A673 (cell line): ENCODE results near the gene SLC22A23. TPM values are rescaled to one million over a fixed set of nuclear protein-coding genes. Genes with fewer than 3 reads are reported as not detected.

Source experiments
- BruUV-seq: library from RNA; stranded (reverse); fragments of 400-500 nt; replicated peaks from 2 replicates; lab custom pipeline; 2021; lab: Mats Ljungman, UMichigan
- CTCF ChIA-PET: fragments of 300-600 bp; sonication (Branson Sonifier 250); formaldehyde crosslinking; loops from one replicate; lab custom pipeline; 2022; ENCODE audit warnings: antibody characterized with exemption; lab: Charles Lee
- POLR2A ChIA-PET: fragments of 300-600 bp; sonication (Branson Sonifier 250); formaldehyde crosslinking; loops from one replicate; lab custom pipeline; 2022; ENCODE audit warnings: antibody characterized with exemption; ENCODE audit not compliant: low non-redundant PET; lab: Charles Lee
- DNase-seq: peaks from one replicate; pipeline ENCODE4 v3.0.0-alpha.2; 2015; ENCODE audit warnings: low spot score
- H3K27ac ChIP-seq: fragments of 200-600 bp; sonication (generic); 2 replicates; pipeline ENCODE4 v1.5.1; 2016; ENCODE audit warnings: mixed run types, low read depth, mild to moderate bottlenecking, mixed read lengths, antibody characterized with exemption, low read length; ENCODE audit not compliant: poor library complexity, severe bottlenecking
- H3K27me3 ChIP-seq: fragments of 200-600 bp; sonication (generic); replicated peaks from 2 replicates; pipeline ENCODE4 v1.6.1; 2017; ENCODE audit warnings: mixed run types, low read depth, mild to moderate bottlenecking, mixed read lengths, antibody characterized with exemption, low read length; ENCODE audit not compliant: insufficient read depth, poor library complexity
- H3K36me3 ChIP-seq: fragments of 200-600 bp; sonication (generic); 2 replicates; pipeline ENCODE4 v1.6.1; 2016; ENCODE audit warnings: mixed run types, mild to moderate bottlenecking, mixed read lengths, antibody characterized with exemption, low read length; ENCODE audit not compliant: insufficient read depth, poor library complexity, severe bottlenecking
- H3K4me1 ChIP-seq: fragments of 200-600 bp; sonication (generic); 2 replicates; pipeline ENCODE4 v1.6.1; 2017; ENCODE audit warnings: mixed run types, mild to moderate bottlenecking, mixed read lengths, antibody characterized with exemption, low read length; ENCODE audit not compliant: insufficient read depth, poor library complexity, severe bottlenecking
- H3K4me3 ChIP-seq: fragments of 200-600 bp; sonication (generic); 2 replicates; pipeline ENCODE4 v1.5.1; 2016; ENCODE audit warnings: low read depth, mixed run types, mild to moderate bottlenecking, mixed read lengths, low read length; ENCODE audit not compliant: poor library complexity, severe bottlenecking
- H3K9me3 ChIP-seq: fragments of 200-600 bp; sonication (generic); 2 replicates; pipeline ENCODE4 v1.6.1; 2016; ENCODE audit warnings: mixed run types, low read depth, mild to moderate bottlenecking, mixed read lengths, antibody characterized with exemption, low read length; ENCODE audit not compliant: poor library complexity, severe bottlenecking
- CTCF ChIP-seq: fragments of 300-800, 200-600 bp; sonication (generic); conservative IDR thresholded peaks from 2 replicates; pipeline ENCODE4 v1.5.1; 2017; ENCODE audit warnings: low read depth, mild to moderate bottlenecking, antibody characterized with exemption, low read length, moderate library complexity, mixed read lengths
- EZH2 ChIP-seq: fragments of 200-600 bp; sonication (generic); IDR thresholded peaks from 2 replicates; pipeline ENCODE4 v1.6.1; 2017; ENCODE audit warnings: borderline replicate concordance, low read depth, mild to moderate bottlenecking, mixed read lengths, antibody characterized with exemption, low read length; ENCODE audit not compliant: poor library complexity, severe bottlenecking
- intact Hi-C: fragments of 100-400 bp; cut with micrococcal nuclease; formaldehyde crosslinking; loops from one replicate; pipeline ENCODE4 v1.10.0; 2022; ENCODE audit not compliant: unreplicated experiment
- total RNA-seq: library from RNA; stranded (reverse); gene quantifications from 2 replicates; pipeline ENCODE4 v1.2.3, GENCODE V29; 2021

The SLC22A23 gene
- total RNA-seq, 1 experiment from 2014 or later, result 6.2 TPM

- no peak overlapping the region for H3K27ac ChIP-seq
- POLR2A ChIA-PET, result no interaction called here
- intact Hi-C loops, result no loop called here
Observed at GRCh38 chr6:3494391-3495100, 37.7 kb upstream of the SLC22A23 start.

GRCh38 chr6:3490625-3490980 is 33.8 kb upstream of the SLC22A23 start:
- BruUV-seq, result no TSS peak
- no peaks in the 10 kb centered on the region for H3K9me3 ChIP-seq
- H3K27me3 ChIP-seq, result no peaks in the 10 kb centered on the region
- no peaks in the 10 kb centered on the region for H3K36me3 ChIP-seq
- no peaks in the 10 kb centered on the region for H3K4me1 ChIP-seq
- POLR2A ChIA-PET, result no interaction called here
- no peak overlapping the region for H3K4me3 ChIP-seq
- H3K27ac ChIP-seq, result no peak overlapping the region
- intact Hi-C loops, result no loop called here
- DNase-seq, result no peak
- no peak for TF ChIP-seq CTCF
- CTCF ChIA-PET, result no interaction called here

More at GRCh38 chr6:3494391-3495100, 37.7 kb upstream of the SLC22A23 start:
- Histone ChIP-seq H3K36me3 (no peaks in the 10 kb centered on the region), H3K4me1 (no peaks in the 10 kb centered on the region), H3K9me3 (no peaks in the 10 kb centered on the region), H3K4me3 (no peak overlapping the region), H3K27me3 (no peaks in the 10 kb centered on the region)
- no TSS peak for BruUV-seq
- no peak for TF ChIP-seq EZH2
- TF ChIP-seq CTCF, result no peak
- CTCF ChIA-PET, result no interaction called here
- no peak for DNase-seq

GRCh38 chr6:3489961-3490624 is 33.2 kb upstream of the SLC22A23 start:
- intact Hi-C loops, result no loop called here

More at GRCh38 chr6:3489961-3490624, 33.2 kb upstream of the SLC22A23 start:
- H3K4me3 ChIP-seq, result no peak overlapping the region
- TF ChIP-seq EZH2, result no peak
- no peak for TF ChIP-seq CTCF
- H3K27ac ChIP-seq, result no peak overlapping the region
- no peak for DNase-seq
- no TSS peak for BruUV-seq
- no peaks in the 10 kb centered on the region for H3K36me3 ChIP-seq
- no peaks in the 10 kb centered on the region for H3K27me3 ChIP-seq
- no peaks in the 10 kb centered on the region for H3K9me3 ChIP-seq
- CTCF ChIA-PET, result no interaction called here
- POLR2A ChIA-PET, result no interaction called here
- no peaks in the 10 kb centered on the region for H3K4me1 ChIP-seq
